ENCODE measurements around the gene SYNE1.
"Not testable (repeated sequence)": the region's sequence is repeated elsewhere in the genome, so short reads cannot be mapped to it uniquely, and the experiment has no call there.

The SYNE1 gene

DNA sequence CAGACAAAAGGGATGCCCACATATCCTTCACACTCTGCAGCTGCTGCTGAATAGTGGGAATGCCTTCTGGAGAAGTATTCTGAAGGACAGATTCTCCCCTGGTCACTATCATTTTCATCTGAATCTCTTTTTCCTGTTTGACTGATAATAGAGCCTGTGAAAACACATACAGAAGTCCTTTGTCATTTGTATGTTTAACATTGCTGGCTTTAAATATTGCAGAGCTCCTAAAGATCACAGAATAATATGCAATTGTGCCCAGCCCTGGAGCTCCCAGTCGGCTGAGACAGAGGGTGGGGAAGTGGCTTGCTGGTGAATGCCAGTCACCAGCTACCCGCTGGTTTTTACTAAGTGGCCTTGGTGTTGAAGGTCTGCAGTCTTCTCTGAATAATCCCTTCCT lies 272.3 kb downstream of the SYNE1 start:
- no peak for DNase-seq

DNA sequence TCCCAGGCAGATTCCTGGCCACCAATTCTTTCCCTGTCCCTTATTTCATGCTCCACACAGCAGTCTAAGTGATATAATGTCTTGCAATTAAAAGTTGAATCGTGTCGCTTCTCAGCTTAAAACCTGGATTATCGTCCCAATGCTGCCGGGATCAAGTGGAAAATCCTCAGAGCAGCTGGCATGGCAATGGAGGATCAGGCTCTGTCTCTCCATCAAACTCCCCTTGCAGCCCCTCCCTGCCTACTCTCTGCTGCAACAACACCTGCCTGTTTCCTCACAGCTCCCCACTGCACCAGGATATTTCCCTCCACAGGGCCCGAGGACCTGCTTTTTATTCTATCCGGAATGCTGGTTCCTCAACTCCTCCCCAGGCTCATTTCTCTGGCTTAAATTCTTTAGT lies 277.1 kb downstream of the SYNE1 start:
- no peak for DNase-seq

- no peak for DNase-seq
These were observed 280.5 kb downstream of the SYNE1 start for GRCh38 chr6:152356662-152357061.

DNA sequence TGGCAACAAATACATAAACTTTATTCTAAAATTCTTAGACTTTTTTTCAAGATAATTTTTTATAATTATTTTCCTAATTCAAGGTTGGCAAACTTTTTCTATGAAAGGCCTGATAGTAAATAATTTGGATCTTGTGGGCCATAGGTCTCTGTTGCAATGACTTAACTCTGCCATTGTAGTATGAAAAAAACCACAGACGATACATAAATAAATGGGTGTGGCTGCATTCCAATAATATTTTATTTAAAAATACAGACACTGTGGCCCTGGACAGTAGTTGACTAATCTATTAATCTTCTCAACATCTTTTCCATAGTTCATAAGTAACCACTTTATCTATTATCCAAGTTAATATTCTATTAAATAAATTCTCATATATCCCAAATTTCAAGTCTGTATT lies 281.1 kb downstream of the SYNE1 start:
- no peak for DNase-seq

DNA sequence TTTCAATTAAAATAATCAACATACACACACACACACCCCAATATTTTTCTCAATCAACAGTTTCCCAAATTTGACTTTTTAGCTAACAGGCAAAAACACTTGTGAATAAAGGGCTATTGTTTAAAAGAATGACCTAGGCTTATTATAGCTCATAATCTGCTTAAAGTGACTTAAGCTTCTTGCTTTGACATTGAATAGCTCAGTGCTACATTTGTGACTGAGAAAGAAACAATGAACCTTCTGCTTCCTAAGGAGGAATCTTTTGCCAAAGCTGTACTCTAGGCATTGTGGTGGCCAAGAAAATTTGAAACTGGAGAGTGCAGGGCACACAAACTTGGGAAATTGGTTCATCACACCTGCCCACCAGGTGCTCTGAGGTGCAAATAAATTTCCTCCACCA lies 282.0 kb downstream of the SYNE1 start:
- DNase-seq, result no peak

- no peak for DNase-seq
These were observed 283.7 kb downstream of the SYNE1 start for GRCh38 chr6:152353440-152353839.

DNA sequence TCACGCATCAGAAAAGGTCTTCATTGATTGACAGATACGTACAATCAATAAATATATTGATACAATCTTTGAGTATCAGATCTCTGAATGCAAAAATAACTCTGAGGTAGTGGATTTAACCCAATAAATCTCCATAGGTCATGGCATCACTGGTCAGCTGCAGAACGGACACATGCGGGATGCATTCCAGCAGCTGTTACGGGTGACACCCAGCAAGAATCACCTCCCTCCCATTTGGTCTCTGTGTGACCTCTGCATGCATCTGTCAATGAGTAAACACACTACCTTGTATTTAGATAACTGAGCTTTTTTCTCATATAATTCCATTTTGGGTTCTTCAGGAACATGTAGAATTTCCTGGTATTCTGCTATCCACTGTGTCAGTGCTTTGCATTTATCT lies 285.4 kb downstream of the SYNE1 start:
- no peak for DNase-seq

- DNase-seq, result no peak
These were observed 286.1 kb downstream of the SYNE1 start for GRCh38 chr6:152351110-152351509.

- no peak for DNase-seq
These were observed 289.0 kb downstream of the SYNE1 start for GRCh38 chr6:152348116-152348515.

GRCh38 chr6:152343735-152344360 lies 293.3 kb downstream of the SYNE1 start:
- no peak for DNase-seq

DNA sequence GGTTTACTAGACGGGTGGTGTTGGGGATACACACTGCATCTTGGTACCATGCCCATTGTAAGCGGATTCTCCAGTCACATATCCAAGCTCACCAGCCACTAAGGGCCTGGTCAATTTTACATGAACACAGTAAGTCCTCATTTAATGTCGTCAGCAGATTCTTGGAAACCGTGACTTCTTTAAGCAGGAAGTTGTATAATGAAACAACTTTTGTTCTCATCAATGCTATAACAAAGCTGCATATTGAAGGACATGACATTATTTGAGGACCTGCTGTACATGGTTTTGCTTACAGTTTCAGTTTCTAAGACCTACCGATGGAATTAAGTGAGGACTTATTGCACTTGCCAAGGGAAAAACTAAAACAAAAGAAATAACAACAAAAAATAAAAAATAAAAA lies 295.6 kb downstream of the SYNE1 start:
- DNase-seq, result no peak

GRCh38 chr6:152338335-152339125 lies 298.6 kb downstream of the SYNE1 start:
- no peak for DNase-seq

DNA sequence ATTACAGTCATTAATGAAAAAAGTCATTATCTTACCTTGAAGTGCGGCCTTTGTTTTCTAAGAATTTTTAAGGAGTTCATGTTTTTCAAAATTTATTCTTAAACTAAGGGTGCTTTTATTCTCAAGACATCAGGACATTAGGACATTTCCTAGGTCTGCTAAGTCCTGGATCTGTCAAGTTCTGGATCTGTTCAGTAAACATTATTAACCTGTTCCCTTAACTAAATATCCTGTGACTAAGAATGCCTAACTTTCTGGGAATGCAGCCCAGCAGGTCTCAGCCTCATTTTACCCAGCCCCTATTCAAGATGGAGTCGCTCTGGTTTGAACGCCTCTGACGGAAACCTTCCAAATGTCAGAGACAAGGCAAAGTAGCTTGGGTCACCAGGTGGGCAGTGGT lies 302.6 kb downstream of the SYNE1 start:
- DNase-seq, result no peak

DNA sequence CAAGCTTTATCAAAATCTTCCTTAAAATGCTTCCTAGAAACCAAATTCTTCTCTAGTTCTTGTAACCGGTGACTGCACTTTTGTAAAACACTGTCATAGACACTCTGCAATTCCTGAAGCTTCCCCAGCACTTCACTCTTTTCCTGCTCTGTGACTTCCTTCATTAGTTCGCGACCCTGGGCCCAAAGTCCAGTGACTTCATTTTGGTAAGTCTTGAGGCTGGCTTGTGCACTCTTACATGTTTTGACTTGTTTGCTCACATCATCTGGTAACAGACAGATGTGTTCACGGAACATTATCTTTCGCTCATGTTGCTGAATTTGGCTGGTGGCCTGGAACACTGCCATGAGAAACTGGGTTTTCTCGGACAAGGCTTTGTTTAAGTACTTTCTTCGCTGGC lies 306.2 kb downstream of the SYNE1 start:
- DNase-seq, result no peak

DNA sequence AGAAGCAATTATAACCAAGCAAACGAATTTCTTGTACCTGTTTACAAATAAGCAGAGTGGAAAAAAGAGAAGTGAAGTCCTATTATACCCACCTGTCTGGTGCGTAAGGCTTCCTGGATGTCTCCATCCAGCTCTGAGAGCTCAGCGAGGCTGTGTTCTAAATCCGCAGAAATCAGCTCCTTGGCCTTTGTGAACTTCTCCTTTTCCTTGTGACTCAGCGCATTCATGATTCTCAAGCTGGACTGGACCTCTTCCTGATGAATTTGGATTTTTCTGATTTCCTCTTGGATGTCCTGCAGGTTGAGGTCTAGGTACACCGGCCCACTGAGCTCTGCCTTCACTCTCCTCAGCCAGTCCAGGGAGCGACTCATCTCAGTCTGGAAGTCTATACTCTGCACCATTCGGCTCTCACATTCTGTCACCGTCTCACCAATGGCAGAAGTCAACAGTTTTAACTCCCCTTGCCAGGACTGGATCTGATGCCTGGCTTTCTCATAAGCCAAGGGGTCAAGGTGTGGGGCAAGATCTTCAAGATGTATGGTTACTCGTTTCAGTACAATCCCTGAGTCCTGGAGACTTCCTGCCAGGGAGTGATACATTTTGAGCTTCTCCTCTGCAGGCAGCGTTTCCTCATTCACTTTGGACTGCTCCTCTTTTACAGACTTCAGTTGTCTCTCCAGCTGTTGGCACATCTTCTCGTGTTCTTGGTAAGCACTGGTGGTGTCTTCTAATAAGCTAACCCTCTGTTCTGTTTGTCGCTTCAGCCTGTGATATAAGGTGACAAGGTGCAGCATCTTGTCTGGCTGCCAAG lies 307.3 kb downstream of the SYNE1 start:
- DNase-seq, result no peak

DNA sequence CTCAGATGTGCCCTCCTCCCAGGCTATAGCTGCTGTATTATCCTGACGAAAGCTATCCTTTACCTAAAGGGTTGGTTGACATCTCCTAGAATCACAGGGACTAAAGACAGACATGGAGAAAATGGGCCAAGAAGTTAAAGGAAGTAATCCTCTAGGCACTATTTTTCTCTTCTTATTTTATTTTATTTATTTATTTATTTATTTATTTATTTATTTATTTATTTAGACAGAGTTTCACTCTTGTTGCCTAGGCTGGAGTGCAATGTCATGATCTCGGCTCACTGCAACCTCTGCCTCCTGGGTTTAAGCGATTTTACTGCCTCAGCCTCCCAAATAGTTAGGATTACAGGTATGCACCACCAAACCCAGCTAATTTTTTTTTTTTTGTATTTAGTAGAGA lies 309.0 kb downstream of the SYNE1 start:
- DNase-seq, result not testable (repeated sequence)

- DNase-seq, result no peak
These were observed 313.8 kb downstream of the SYNE1 start for GRCh38 chr6:152323376-152323775.

- DNase-seq, result no peak
These were observed 318.9 kb downstream of the SYNE1 start for GRCh38 chr6:152318278-152318677.

DNA sequence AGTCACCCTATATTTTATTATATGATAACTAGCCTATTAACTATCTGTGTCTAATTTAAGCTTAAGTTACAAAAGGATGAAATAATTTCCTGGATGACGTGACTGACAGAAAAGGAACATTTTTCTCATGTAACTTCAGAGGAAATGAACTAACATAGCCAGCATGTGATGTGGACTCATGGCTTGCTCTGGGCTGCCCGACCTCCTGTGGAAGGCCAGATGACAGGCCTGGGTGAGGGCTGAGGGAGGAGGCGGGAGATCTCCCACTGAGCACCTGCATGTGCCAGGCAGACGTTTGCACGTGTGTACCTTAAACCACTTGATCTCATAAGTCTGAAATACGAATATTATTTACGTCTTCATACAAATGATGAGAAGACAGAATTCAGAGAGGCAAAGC lies 321.1 kb downstream of the SYNE1 start:
- DNase-seq, result no peak

DNA sequence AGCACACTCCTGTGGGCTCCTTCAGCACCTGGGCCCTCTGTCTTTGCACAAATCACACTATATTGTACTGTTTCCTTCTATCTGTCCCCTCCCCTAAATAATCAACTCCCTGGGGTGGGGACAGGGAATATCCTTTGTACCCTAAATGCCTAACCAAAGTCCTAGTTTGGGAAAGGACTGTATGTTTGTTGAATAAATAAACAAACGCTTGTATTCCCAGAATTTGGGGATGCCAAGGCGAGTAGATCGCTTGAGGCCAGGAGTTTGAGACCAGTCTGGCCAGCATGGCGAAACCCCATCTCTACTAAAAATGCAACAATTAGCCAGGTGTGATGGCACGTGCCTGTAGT lies 322.7 kb downstream of the SYNE1 start:
- DNase-seq, result no peak

- DNase-seq, result no peak
These were observed 323.4 kb downstream of the SYNE1 start for GRCh38 chr6:152313542-152314482.

- DNase-seq, result no peak
These were observed 324.7 kb downstream of the SYNE1 start for GRCh38 chr6:152312434-152312833.

Measured in NCI-H1092 (cell line).